ENCODE results near the gene SLC6A12.

SLC6A12 gene

GRCh38 chr12:178829-179109 is 35.2 kb downstream of the SLC6A12 start:
- no peak for DNase-seq (ENCODE audit: low read depth in 1 of 2, low spot score in 1 of 2)
- H3K27ac ChIP-seq (replicated peaks): no peak overlapping the region
- no peak overlapping the region for H3K4me3 ChIP-seq (replicated peaks; ENCODE audit: insufficient read depth, low read length)
- no peaks in the 10 kb centered on the region for H3K27me3 ChIP-seq (ENCODE audit: insufficient read depth, poor library complexity, severe bottlenecking)
- TF ChIP-seq, protein P1, sequence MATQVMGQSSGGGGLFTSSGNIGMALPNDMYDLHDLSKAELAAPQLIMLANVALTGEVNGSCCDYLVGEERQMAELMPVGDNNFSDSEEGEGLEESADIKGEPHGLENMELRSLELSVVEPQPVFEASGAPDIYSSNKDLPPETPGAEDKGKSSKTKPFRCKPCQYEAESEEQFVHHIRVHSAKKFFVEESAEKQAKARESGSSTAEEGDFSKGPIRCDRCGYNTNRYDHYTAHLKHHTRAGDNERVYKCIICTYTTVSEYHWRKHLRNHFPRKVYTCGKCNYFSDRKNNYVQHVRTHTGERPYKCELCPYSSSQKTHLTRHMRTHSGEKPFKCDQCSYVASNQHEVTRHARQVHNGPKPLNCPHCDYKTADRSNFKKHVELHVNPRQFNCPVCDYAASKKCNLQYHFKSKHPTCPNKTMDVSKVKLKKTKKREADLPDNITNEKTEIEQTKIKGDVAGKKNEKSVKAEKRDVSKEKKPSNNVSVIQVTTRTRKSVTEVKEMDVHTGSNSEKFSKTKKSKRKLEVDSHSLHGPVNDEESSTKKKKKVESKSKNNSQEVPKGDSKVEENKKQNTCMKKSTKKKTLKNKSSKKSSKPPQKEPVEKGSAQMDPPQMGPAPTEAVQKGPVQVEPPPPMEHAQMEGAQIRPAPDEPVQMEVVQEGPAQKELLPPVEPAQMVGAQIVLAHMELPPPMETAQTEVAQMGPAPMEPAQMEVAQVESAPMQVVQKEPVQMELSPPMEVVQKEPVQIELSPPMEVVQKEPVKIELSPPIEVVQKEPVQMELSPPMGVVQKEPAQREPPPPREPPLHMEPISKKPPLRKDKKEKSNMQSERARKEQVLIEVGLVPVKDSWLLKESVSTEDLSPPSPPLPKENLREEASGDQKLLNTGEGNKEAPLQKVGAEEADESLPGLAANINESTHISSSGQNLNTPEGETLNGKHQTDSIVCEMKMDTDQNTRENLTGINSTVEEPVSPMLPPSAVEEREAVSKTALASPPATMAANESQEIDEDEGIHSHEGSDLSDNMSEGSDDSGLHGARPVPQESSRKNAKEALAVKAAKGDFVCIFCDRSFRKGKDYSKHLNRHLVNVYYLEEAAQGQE (IDR thresholded peaks at IDR 0.05; ENCODE audit: insufficient replicate concordance, low read depth): no peak
- TF ChIP-seq, protein P2, sequence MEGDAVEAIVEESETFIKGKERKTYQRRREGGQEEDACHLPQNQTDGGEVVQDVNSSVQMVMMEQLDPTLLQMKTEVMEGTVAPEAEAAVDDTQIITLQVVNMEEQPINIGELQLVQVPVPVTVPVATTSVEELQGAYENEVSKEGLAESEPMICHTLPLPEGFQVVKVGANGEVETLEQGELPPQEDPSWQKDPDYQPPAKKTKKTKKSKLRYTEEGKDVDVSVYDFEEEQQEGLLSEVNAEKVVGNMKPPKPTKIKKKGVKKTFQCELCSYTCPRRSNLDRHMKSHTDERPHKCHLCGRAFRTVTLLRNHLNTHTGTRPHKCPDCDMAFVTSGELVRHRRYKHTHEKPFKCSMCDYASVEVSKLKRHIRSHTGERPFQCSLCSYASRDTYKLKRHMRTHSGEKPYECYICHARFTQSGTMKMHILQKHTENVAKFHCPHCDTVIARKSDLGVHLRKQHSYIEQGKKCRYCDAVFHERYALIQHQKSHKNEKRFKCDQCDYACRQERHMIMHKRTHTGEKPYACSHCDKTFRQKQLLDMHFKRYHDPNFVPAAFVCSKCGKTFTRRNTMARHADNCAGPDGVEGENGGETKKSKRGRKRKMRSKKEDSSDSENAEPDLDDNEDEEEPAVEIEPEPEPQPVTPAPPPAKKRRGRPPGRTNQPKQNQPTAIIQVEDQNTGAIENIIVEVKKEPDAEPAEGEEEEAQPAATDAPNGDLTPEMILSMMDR (IDR thresholded peaks at IDR 0.05; ENCODE audit: insufficient read depth, low read length): no peak
- TF ChIP-seq POLR2AphosphoS5 (IDR thresholded peaks at IDR 0.05; ENCODE audit: low read depth): no peak
- TF ChIP-seq GABPA (IDR thresholded peaks at IDR 0.05; ENCODE audit: low read depth): no peak
- TF ChIP-seq SPI1 (IDR thresholded peaks at IDR 0.05; ENCODE audit: borderline replicate concordance, low read depth): no peak

DNA sequence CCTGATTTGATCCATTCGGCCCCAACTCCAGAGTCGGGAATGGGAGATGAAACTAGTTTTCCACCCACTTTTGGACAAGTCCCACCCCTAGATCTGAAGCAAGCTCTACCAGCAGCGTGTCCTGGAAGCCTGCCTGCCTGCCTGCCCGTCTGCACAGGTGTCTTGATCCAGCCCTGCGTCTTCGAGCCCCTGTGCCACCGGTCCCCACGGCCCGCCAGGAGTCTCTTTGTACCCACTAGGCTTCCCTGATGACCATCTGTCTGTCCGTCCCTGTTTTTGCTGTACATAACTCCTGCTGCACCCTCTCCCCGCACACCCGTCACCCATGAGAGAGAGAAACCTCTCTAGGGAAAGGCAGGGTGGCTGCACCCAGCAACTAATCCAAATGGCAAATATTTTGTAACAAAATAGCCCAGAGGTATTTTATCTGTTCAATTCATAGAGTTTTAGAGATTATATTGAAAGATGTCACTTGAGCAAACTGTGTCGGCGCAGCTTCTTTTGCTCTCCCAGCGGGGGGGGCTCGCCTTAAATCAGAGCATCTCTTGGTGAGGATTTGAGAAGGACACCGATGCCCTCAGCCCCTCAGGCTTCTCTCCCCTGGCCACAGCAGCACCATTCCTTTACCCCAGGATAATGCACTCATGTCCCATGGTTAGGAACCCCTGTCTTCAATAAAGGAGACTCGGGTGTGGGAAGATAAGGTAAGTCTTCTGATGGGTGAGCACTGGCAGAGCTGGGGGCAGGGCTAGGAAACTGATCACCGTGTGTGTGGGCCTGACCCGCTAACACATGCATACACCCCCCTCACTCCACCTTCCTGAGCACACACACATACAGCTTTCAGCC is 35.8 kb downstream of the SLC6A12 start:
- DNase-seq (ENCODE audit: low read depth in 1 of 2, low spot score in 1 of 2): no peak
- H3K4me3 ChIP-seq (replicated peaks; ENCODE audit: insufficient read depth, low read length): no peak overlapping the region
- TF ChIP-seq, protein P1 (IDR thresholded peaks at IDR 0.05; ENCODE audit: insufficient replicate concordance, low read depth): no peak
- TF ChIP-seq SPI1 (IDR thresholded peaks at IDR 0.05; ENCODE audit: borderline replicate concordance, low read depth) (no peak), POLR2AphosphoS5 (IDR thresholded peaks at IDR 0.05; ENCODE audit: low read depth) (no peak), GABPA (IDR thresholded peaks at IDR 0.05; ENCODE audit: low read depth) (no peak)
- TF ChIP-seq, protein P2 (IDR thresholded peaks at IDR 0.05; ENCODE audit: insufficient read depth, low read length): no peak
- H3K27ac ChIP-seq (replicated peaks): no peak overlapping the region
- H3K27me3 ChIP-seq (ENCODE audit: insufficient read depth, poor library complexity, severe bottlenecking): no peaks in the 10 kb centered on the region

DNA sequence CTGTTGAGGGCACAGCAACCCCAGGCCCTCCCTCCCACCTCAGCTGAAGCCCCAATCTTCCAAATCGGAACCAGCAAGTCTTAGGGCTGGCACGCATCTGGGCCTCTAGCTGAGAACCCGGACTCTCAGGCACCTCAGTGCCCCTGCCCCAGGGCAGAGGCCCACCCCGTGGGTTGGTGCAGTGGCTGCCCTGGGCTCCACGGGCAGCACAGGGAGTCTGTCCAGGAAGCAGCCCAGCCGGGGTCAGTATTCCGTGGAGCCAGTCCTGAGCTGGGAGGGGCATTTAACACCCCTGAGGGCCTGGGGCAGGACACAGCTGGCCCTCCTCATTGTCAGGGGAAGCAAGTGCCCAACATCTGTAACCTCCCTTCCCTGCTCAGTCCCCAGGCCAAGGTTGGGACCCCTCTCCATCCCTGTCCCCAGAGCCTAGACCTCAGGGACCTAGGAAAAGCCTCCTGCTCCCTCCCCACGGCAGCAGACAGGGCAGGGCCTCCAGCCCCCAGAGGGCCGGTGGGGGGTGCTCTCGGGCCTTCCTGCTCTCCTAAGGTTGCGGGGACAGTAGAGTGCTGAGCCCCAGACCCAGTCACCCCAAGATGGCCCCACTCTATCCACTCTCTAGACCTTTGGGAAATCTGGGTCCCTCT is 36.5 kb downstream of the SLC6A12 start:
- H3K4me3 ChIP-seq (replicated peaks; ENCODE audit: insufficient read depth, low read length): no peak overlapping the region
- TF ChIP-seq GABPA (IDR thresholded peaks at IDR 0.05; ENCODE audit: low read depth) (no peak), POLR2AphosphoS5 (IDR thresholded peaks at IDR 0.05; ENCODE audit: low read depth) (no peak), SPI1 (IDR thresholded peaks at IDR 0.05; ENCODE audit: borderline replicate concordance, low read depth) (no peak)
- TF ChIP-seq, protein P1 (IDR thresholded peaks at IDR 0.05; ENCODE audit: insufficient replicate concordance, low read depth): no peak
- TF ChIP-seq, protein P2 (IDR thresholded peaks at IDR 0.05; ENCODE audit: insufficient read depth, low read length): no peak
- no peak overlapping the region for H3K27ac ChIP-seq (replicated peaks)

More for the DNA sequence above, 36.5 kb downstream of the SLC6A12 start:
- H3K27me3 ChIP-seq (ENCODE audit: insufficient read depth, poor library complexity, severe bottlenecking): no peaks in the 10 kb centered on the region
- no peak for DNase-seq (ENCODE audit: low read depth in 1 of 2, low spot score in 1 of 2)

Data from HL-60 (cell line).